Bone marrow (tissue), 2 donors: ENCODE results near the gene LGR6.
"Not testable (repeated sequence)": the region's sequence is repeated elsewhere in the genome, so short reads cannot be mapped to it uniquely, and the experiment has no call there.

Source experiments
- DNase-seq, 2 donors: peaks; one replicate each; lab custom pipeline; 2025; lab: John Stamatoyannopoulos, UW

Gene LGR6

GRCh38 chr1:202242080-202242419 is 48.5 kb downstream of the LGR6 start:
- DNase-seq: no peak

- no peak for DNase-seq
Measured at GRCh38 chr1:202243006-202243405, 49.4 kb downstream of the LGR6 start.

- no peak for DNase-seq
Measured at GRCh38 chr1:202244841-202245261, 51.3 kb downstream of the LGR6 start.

GRCh38 chr1:202245391-202245790 is 51.8 kb downstream of the LGR6 start:
- no peak for DNase-seq

GRCh38 chr1:202247104-202247503 is 53.5 kb downstream of the LGR6 start:
- DNase-seq: no peak

GRCh38 chr1:202247837-202248795 is 54.5 kb downstream of the LGR6 start:
- no peak for DNase-seq

- no peak for DNase-seq
Measured at GRCh38 chr1:202248861-202249260, 55.3 kb downstream of the LGR6 start.

GRCh38 chr1:202249436-202249835 is 55.8 kb downstream of the LGR6 start:
- no peak for DNase-seq

GRCh38 chr1:202249846-202250245 is 56.2 kb downstream of the LGR6 start:
- no peak for DNase-seq

- no peak for DNase-seq
Measured at GRCh38 chr1:202250982-202251381, 57.4 kb downstream of the LGR6 start.

- no peak for DNase-seq
Measured at GRCh38 chr1:202251424-202252256, 58.0 kb downstream of the LGR6 start.

GRCh38 chr1:202252271-202252670 is 58.7 kb downstream of the LGR6 start:
- no peak for DNase-seq

- DNase-seq: no peak
Measured at GRCh38 chr1:202254454-202255252, 61.1 kb downstream of the LGR6 start.

GRCh38 chr1:202255343-202255742 is 61.7 kb downstream of the LGR6 start:
- DNase-seq: no peak

- no peak for DNase-seq
Measured at GRCh38 chr1:202259705-202260104, 66.1 kb downstream of the LGR6 start.

GRCh38 chr1:202261209-202261958 is 67.8 kb downstream of the LGR6 start:
- DNase-seq: not testable (repeated sequence)

- no peak for DNase-seq
Measured at GRCh38 chr1:202263628-202264027, 70.0 kb downstream of the LGR6 start.

GRCh38 chr1:202264300-202264699 is 70.7 kb downstream of the LGR6 start:
- DNase-seq: no peak

GRCh38 chr1:202264726-202265125 is 71.1 kb downstream of the LGR6 start:
- no peak for DNase-seq

- no peak for DNase-seq
Measured at GRCh38 chr1:202266061-202266765, 72.6 kb downstream of the LGR6 start.

- no peak for DNase-seq
Measured at GRCh38 chr1:202268032-202268431, 74.4 kb downstream of the LGR6 start.
